ENCODE results near the gene MCC.

The MCC gene

GRCh38 chr5:113382731-113383130 is 105.5 kb downstream of the MCC start:
- Histone ChIP-seq H3K27me3 (ENCODE audit: low read length) (no peaks in the 10 kb centered on the region), H3K27ac (ENCODE audit: low read depth, low read length) (no peak overlapping the region), H3K36me3 (ENCODE audit: low read length) (no peaks in the 10 kb centered on the region), H3K9me2 (replicated peaks; ENCODE audit: insufficient read depth, low read length) (no peaks in the 10 kb centered on the region), H4K20me1 (ENCODE audit: low read depth, low read length) (no peaks in the 10 kb centered on the region), H2AFZ (ENCODE audit: low read depth, low read length, severe bottlenecking) (no peak overlapping the region), H3K9me3 (ENCODE audit: insufficient read depth, low read length) (no peaks in the 10 kb centered on the region), H3K4me3 (ENCODE audit: insufficient read depth, low read length, poor library complexity, severe bottlenecking) (no peak overlapping the region), H3K79me2 (ENCODE audit: insufficient read depth, low read length) (no peaks in the 10 kb centered on the region), H3K9ac (ENCODE audit: low read length) (no peak overlapping the region), H3K4me2 (ENCODE audit: low read depth, low read length, poor library complexity, severe bottlenecking) (no peak overlapping the region), H3F3A (ENCODE audit: insufficient read depth) (no peaks in the 10 kb centered on the region)
- TF ChIP-seq, protein P1, sequence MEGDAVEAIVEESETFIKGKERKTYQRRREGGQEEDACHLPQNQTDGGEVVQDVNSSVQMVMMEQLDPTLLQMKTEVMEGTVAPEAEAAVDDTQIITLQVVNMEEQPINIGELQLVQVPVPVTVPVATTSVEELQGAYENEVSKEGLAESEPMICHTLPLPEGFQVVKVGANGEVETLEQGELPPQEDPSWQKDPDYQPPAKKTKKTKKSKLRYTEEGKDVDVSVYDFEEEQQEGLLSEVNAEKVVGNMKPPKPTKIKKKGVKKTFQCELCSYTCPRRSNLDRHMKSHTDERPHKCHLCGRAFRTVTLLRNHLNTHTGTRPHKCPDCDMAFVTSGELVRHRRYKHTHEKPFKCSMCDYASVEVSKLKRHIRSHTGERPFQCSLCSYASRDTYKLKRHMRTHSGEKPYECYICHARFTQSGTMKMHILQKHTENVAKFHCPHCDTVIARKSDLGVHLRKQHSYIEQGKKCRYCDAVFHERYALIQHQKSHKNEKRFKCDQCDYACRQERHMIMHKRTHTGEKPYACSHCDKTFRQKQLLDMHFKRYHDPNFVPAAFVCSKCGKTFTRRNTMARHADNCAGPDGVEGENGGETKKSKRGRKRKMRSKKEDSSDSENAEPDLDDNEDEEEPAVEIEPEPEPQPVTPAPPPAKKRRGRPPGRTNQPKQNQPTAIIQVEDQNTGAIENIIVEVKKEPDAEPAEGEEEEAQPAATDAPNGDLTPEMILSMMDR (IDR thresholded peaks at IDR 0.05; ENCODE audit: insufficient read depth, low read length, poor library complexity, severe bottlenecking), result no peak
- no peak for TF ChIP-seq EZH2phosphoT487 (conservative IDR thresholded peaks at IDR 0.05; ENCODE audit: low read length)

DNA sequence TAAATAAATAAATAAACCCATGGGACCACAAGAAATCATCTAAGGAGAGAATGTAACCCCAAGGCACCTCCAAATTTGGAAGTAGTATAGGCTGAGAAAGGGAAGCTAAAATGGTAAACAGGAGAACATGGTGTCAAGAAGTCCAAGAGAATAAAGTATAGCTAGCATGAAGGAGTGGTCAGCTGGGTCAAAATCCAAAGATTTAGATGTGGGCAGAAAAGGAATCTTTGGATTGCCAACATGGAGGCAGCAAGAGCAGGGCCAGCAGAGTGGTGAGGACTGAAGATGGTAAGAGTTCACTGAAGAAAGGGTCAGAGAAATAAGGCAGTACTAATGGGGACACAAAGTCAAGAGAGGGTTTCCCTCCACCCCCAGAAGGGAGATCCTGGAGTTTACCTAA is 106.5 kb downstream of the MCC start:
- Histone ChIP-seq H4K20me1 (ENCODE audit: low read depth, low read length) (no peaks in the 10 kb centered on the region), H3K4me3 (ENCODE audit: insufficient read depth, low read length, poor library complexity, severe bottlenecking) (no peak overlapping the region), H2AFZ (ENCODE audit: low read depth, low read length, severe bottlenecking) (no peak overlapping the region), H3F3A (ENCODE audit: insufficient read depth) (no peaks in the 10 kb centered on the region), H3K27ac (ENCODE audit: low read depth, low read length) (no peak overlapping the region), H3K79me2 (ENCODE audit: insufficient read depth, low read length) (no peaks in the 10 kb centered on the region), H3K4me2 (ENCODE audit: low read depth, low read length, poor library complexity, severe bottlenecking) (no peak overlapping the region), H3K36me3 (ENCODE audit: low read length) (no peaks in the 10 kb centered on the region), H3K9me3 (ENCODE audit: insufficient read depth, low read length) (no peaks in the 10 kb centered on the region), H3K27me3 (ENCODE audit: low read length) (no peaks in the 10 kb centered on the region), H3K9ac (ENCODE audit: low read length) (no peak overlapping the region), H3K9me2 (replicated peaks; ENCODE audit: insufficient read depth, low read length) (no peaks in the 10 kb centered on the region)
- TF ChIP-seq, protein P1 (IDR thresholded peaks at IDR 0.05; ENCODE audit: insufficient read depth, low read length, poor library complexity, severe bottlenecking), result no peak
- no peak for TF ChIP-seq EZH2phosphoT487 (conservative IDR thresholded peaks at IDR 0.05; ENCODE audit: low read length)

GRCh38 chr5:113380807-113381326 is 107.4 kb downstream of the MCC start:
- TF ChIP-seq EZH2phosphoT487 (conservative IDR thresholded peaks at IDR 0.05; ENCODE audit: low read length), result no peak
- TF ChIP-seq, protein P1 (IDR thresholded peaks at IDR 0.05; ENCODE audit: insufficient read depth, low read length, poor library complexity, severe bottlenecking), result no peak
- H3K27me3 ChIP-seq (ENCODE audit: low read length), result no peaks in the 10 kb centered on the region
- no peak overlapping the region for H3K9ac ChIP-seq (ENCODE audit: low read length)
- no peaks in the 10 kb centered on the region for H3K79me2 ChIP-seq (ENCODE audit: insufficient read depth, low read length)
- no peaks in the 10 kb centered on the region for H4K20me1 ChIP-seq (ENCODE audit: low read depth, low read length)
- no peaks in the 10 kb centered on the region for H3K9me2 ChIP-seq (replicated peaks; ENCODE audit: insufficient read depth, low read length)
- no peak overlapping the region for H3K4me3 ChIP-seq (ENCODE audit: insufficient read depth, low read length, poor library complexity, severe bottlenecking)
- H2AFZ ChIP-seq (ENCODE audit: low read depth, low read length, severe bottlenecking), result no peak overlapping the region
- H3K4me2 ChIP-seq (ENCODE audit: low read depth, low read length, poor library complexity, severe bottlenecking), result no peak overlapping the region
- no peaks in the 10 kb centered on the region for H3K36me3 ChIP-seq (ENCODE audit: low read length)
- H3F3A ChIP-seq (ENCODE audit: insufficient read depth), result no peaks in the 10 kb centered on the region
- H3K27ac ChIP-seq (ENCODE audit: low read depth, low read length), result no peak overlapping the region
- no peaks in the 10 kb centered on the region for H3K9me3 ChIP-seq (ENCODE audit: insufficient read depth, low read length)
